H1 (cell line): ENCODE measurements around the gene HEPHL1. TPM values are rescaled to one million over a fixed set of nuclear protein-coding genes. Genes with fewer than 3 reads are reported as not detected.

Experiments used
- CTCF ChIA-PET: fragments of 300-600 bp; sonication (Branson Sonifier 250); formaldehyde crosslinking; loops from one replicate; lab custom pipeline; 2021; ENCODE audit not compliant: partially characterized antibody; lab: Charles Lee
- POLR2A ChIA-PET: fragments of 300-600 bp; sonication (Branson Sonifier 250); formaldehyde crosslinking; loops from one replicate; lab custom pipeline; 2021; ENCODE audit warnings: inconsistent platforms; ENCODE audit not compliant: partially characterized antibody; lab: Charles Lee
- DNase-seq, 2 experiments: peaks; one replicate each; pipeline versions ENCODE4 v3.0.0 to v3.0.0-alpha.2; 2010 to 2022; ENCODE audit warnings: low spot score in 2 of 2, low read depth in 1 of 2, mixed read lengths in 1 of 2
- FAIRE-seq: peaks from 2 replicates; lab custom pipeline; 2011; peaks lifted over from hg19 to GRCh38; lab: Jason Lieb, UNC
- H2AFZ ChIP-seq: 2 replicates; pipeline ENCODE4 v1.8.1; 2012; ENCODE audit warnings: low read length, inconsistent platforms
- H2AK5ac ChIP-seq: 2 replicates; pipeline ENCODE4 v1.6.1; 2013; ENCODE audit warnings: low read depth, low read length
- H2BK120ac ChIP-seq: replicated peaks from 2 replicates; pipeline ENCODE3; 2013; ENCODE audit warnings: low read depth, low read length, inconsistent platforms
- H2BK12ac ChIP-seq: 2 replicates; pipeline ENCODE4 v1.6.1; 2013; ENCODE audit warnings: low read depth, low read length
- H2BK15ac ChIP-seq: 2 replicates; pipeline ENCODE4 v1.6.1; 2013; ENCODE audit warnings: low read length
- H2BK20ac ChIP-seq: 2 replicates; pipeline ENCODE4 v1.6.1; 2013; ENCODE audit warnings: low read length
- H2BK5ac ChIP-seq: 2 replicates; pipeline ENCODE4 v1.6.1; 2013; ENCODE audit warnings: low read depth, low read length
- H3K14ac ChIP-seq: 2 replicates; pipeline ENCODE4 v1.6.1; 2013; ENCODE audit warnings: inconsistent platforms; ENCODE audit not compliant: insufficient read length
- H3K18ac ChIP-seq: 2 replicates; pipeline ENCODE4 v1.6.1; 2013; ENCODE audit warnings: low read length; ENCODE audit errors: extremely low read depth
- H3K23ac ChIP-seq: 2 replicates; pipeline ENCODE4 v1.6.1; 2013; ENCODE audit warnings: inconsistent platforms; ENCODE audit not compliant: insufficient read length
- H3K23me2 ChIP-seq: 2 replicates; pipeline ENCODE4 v1.6.1; 2013; ENCODE audit warnings: low read depth, low read length
- H3K27ac ChIP-seq: 2 replicates; pipeline ENCODE4 v1.6.1; 2011; ENCODE audit warnings: low read depth, low read length, inconsistent platforms
- H3K27me3 ChIP-seq, 4 experiments: replicated peaks in 1 of 4; 1 replicate in 1 of 4; 2 replicates in 3 of 4; pipeline versions ENCODE4 v1.6.1 to v1.8.1; 2011 to 2013; ENCODE audit warnings: low read length in 3 of 4, mild to moderate bottlenecking in 3 of 4, inconsistent platforms in 2 of 4, mixed read lengths in 2 of 4, moderate library complexity in 1 of 4; ENCODE audit not compliant: control insufficient read depth in 3 of 4, insufficient read depth in 3 of 4; ENCODE audit errors: extremely low read depth in 1 of 4
- H3K36me3 ChIP-seq, 4 experiments: 2 replicates each; pipeline versions ENCODE4 v1.6.1 to v1.8.1; 2011 to 2013; ENCODE audit warnings: mild to moderate bottlenecking in 4 of 4, low read length in 3 of 4, moderate library complexity in 2 of 4, control low read depth in 1 of 4, inconsistent platforms in 1 of 4; ENCODE audit not compliant: insufficient read depth in 4 of 4, control insufficient read depth in 2 of 4
- H3K4ac ChIP-seq: replicated peaks from 2 replicates; pipeline ENCODE3; 2013; ENCODE audit warnings: low read length, low read depth, mixed read lengths, inconsistent platforms; ENCODE audit not compliant: insufficient read length
- H3K4me1 ChIP-seq, 4 experiments: replicated peaks in 1 of 4; 1 replicate in 1 of 4; 2 replicates in 3 of 4; pipeline versions ENCODE4 v1.6.1 to v1.8.1; 2011 to 2013; ENCODE audit warnings: low read length in 3 of 4, inconsistent platforms in 2 of 4, mixed read lengths in 1 of 4; ENCODE audit not compliant: insufficient read depth in 4 of 4, control insufficient read depth in 3 of 4
- H3K4me2 ChIP-seq, 2 experiments: 2 replicates each; pipeline versions ENCODE4 v1.6.1 to v1.8.1; 2011 to 2013; ENCODE audit warnings: low read depth in 2 of 2, low read length in 2 of 2, control low read depth in 1 of 2, inconsistent platforms in 1 of 2, mild to moderate bottlenecking in 1 of 2; ENCODE audit not compliant: insufficient read depth in 1 of 2
- H3K4me3 ChIP-seq, 4 experiments: fragments of 200-600, 300-600 bp in 1 of 4; sonication (generic), shearing (Covaris generic), sonication (Bioruptor Twin) in 1 of 4; 2 replicates each; pipeline versions ENCODE4 v1.5.1 to v1.8.1; 2011 to 2016; ENCODE audit warnings: low read length in 4 of 4, low read depth in 3 of 4, control low read depth in 2 of 4, inconsistent platforms in 2 of 4, mild to moderate bottlenecking in 2 of 4, mixed read lengths in 1 of 4, moderate library complexity in 1 of 4; ENCODE audit not compliant: insufficient read depth in 2 of 4; ENCODE audit errors: extremely low read depth in 1 of 4
- H3K56ac ChIP-seq: replicated peaks from 2 replicates; pipeline ENCODE3; 2013; ENCODE audit warnings: low read depth, mild to moderate bottlenecking, mixed read lengths, low read length, inconsistent platforms; ENCODE audit not compliant: insufficient read length
- H3K79me1 ChIP-seq: 2 replicates; pipeline ENCODE4 v1.6.1; 2013; ENCODE audit warnings: low read depth, low read length, control low read depth
- H3K79me2 ChIP-seq, 2 experiments: 2 replicates each; pipeline versions ENCODE4 v1.6.1 to v1.8.1; 2012 to 2013; ENCODE audit warnings: low read length in 2 of 2, mild to moderate bottlenecking in 2 of 2, inconsistent platforms in 1 of 2; ENCODE audit not compliant: insufficient read depth in 2 of 2, control insufficient read depth in 1 of 2
- H3K9ac ChIP-seq, 4 experiments: replicated peaks in 1 of 4; 1 replicate in 1 of 4; 2 replicates in 3 of 4; pipeline versions ENCODE4 v1.6.1 to v1.8.1; 2011 to 2013; ENCODE audit warnings: low read depth in 3 of 4, low read length in 3 of 4, control low read depth in 2 of 4, mild to moderate bottlenecking in 2 of 4, moderate library complexity in 2 of 4, inconsistent platforms in 1 of 4; ENCODE audit errors: extremely low read depth in 1 of 4
- H3K9me3 ChIP-seq, 2 experiments: 2 replicates each; pipeline versions ENCODE4 v1.6.1 to v1.8.1; 2012 to 2013; ENCODE audit warnings: mild to moderate bottlenecking in 2 of 2, moderate library complexity in 2 of 2, control low read depth in 1 of 2, inconsistent platforms in 1 of 2, low read depth in 1 of 2, low read length in 1 of 2, mixed read lengths in 1 of 2; ENCODE audit not compliant: insufficient read depth in 2 of 2
- H4K20me1 ChIP-seq, 2 experiments: replicated peaks in 1 of 2; 2 replicates each; pipeline versions ENCODE3 to v1.8.1; 2011 to 2013; ENCODE audit warnings: inconsistent platforms in 2 of 2, low read length in 2 of 2, mild to moderate bottlenecking in 1 of 2; ENCODE audit not compliant: insufficient read depth in 2 of 2, control insufficient read depth in 1 of 2
- H4K5ac ChIP-seq: 2 replicates; pipeline ENCODE4 v1.6.1; 2013; ENCODE audit warnings: low read length, low read depth, mixed read lengths, inconsistent platforms; ENCODE audit not compliant: insufficient read length
- H4K8ac ChIP-seq: 2 replicates; pipeline ENCODE4 v1.8.0; 2013; ENCODE audit warnings: mild to moderate bottlenecking, moderate library complexity, low read length, inconsistent platforms; ENCODE audit not compliant: insufficient read depth; ENCODE audit errors: extremely low read depth
- H4K91ac ChIP-seq: replicated peaks from 2 replicates; pipeline ENCODE3; 2013; ENCODE audit warnings: low read length, mixed read lengths, inconsistent platforms; ENCODE audit not compliant: insufficient read length
- CREB1 ChIP-seq: IDR thresholded peaks from 2 replicates; pipeline ENCODE4 v1.6.1; 2012; ENCODE audit warnings: inconsistent platforms
- PHF8 ChIP-seq: fragments of 200-600 bp; sonication (generic); conservative IDR thresholded peaks from 2 replicates; pipeline ENCODE4 v1.7.1; 2012; ENCODE audit warnings: low read depth, mild to moderate bottlenecking, inconsistent platforms, low read length, moderate library complexity
- SP4 ChIP-seq: IDR thresholded peaks from 2 replicates; pipeline ENCODE4 v1.6.1; 2012; ENCODE audit warnings: low read length, inconsistent platforms
- WGBS, 2 experiments: shearing (Covaris generic) in 1 of 2; methylation state at CpG; one replicate each; pipeline versions ENCODE4 v1.1.6 to v1.1.7; 2013 to 2015; ENCODE audit warnings: low lambda C conversion rate in 2 of 2, mixed read lengths in 2 of 2, inconsistent platforms in 1 of 2, low coverage in 1 of 2, missing lambda C conversion rate in 1 of 2; ENCODE audit not compliant: insufficient replicate concordance in 2 of 2, insufficient coverage in 1 of 2, insufficient read length in 1 of 2; ENCODE audit errors: extremely low coverage in 1 of 2, missing lambda C conversion rate in 1 of 2; 5-methylcytosine and 5-hydroxymethylcytosine counted together
- polyA plus RNA-seq, 7 experiments: library from polyadenylated mRNA; depleted of rRNA in 3 of 7; stranded (reverse) in 5 of 7; unstranded in 2 of 7; fragments of >200 nt in 5 of 7; fragments of 200-250 nt in 2 of 7; gene quantifications; 1 replicate in 5 of 7; 2 replicates in 1 of 7; 4 replicates in 1 of 7; pipeline versions ENCODE4 v1.2.1 to v1.2.3, GENCODE V29; 2011 to 2013; ENCODE audit warnings: missing spikeins in 2 of 7, mixed read lengths in 2 of 7
- total RNA-seq: library from RNA; stranded (reverse); fragmentation: NEBNext Ultra II Directional; extraction: Animal tissue kit (Norgen Biotek cat#: 25700); gene quantifications from 2 replicates; pipeline ENCODE4 v1.2.1, GENCODE V29; 2021

The HEPHL1 gene
- total and polyA plus RNA-seq, 2 of the 8 experiments (the other 6 are each of a cell fraction or from before 2014, with no cell fraction given) = 0.09 to 0.11 TPM

- Histone ChIP-seq H2BK15ac (no peak overlapping the region), H3K4me2 (no peak overlapping the region), H3K18ac (no peak overlapping the region), H2BK12ac (no peak overlapping the region), H2BK120ac (no peak overlapping the region), H2BK5ac (no peak overlapping the region), H3K27me3 (no peaks in the 10 kb centered on the region), H3K79me1 (peaks cover 16% of the 10 kb centered on the region), H3K36me3 (peaks cover 0 to 4% (median 0%) of the 10 kb centered on the region in 4 experiments; a peak in 1 of 8 replicates), H3K9ac (no peak overlapping the region), H2AFZ (no peak overlapping the region), H4K8ac (no peak overlapping the region), H3K23ac (no peak overlapping the region), H2BK20ac (no peak overlapping the region), H3K23me2 (no peaks in the 10 kb centered on the region), H3K79me2 (peaks cover 42 to 98% of the 10 kb centered on the region in 2 experiments), H4K5ac (no peak overlapping the region), H3K4ac (no peak overlapping the region), H3K56ac (no peak overlapping the region), H3K4me3 (no peak overlapping the region), H3K4me1 (peaks cover 2 to 25% (median 19%) of the 10 kb centered on the region in 4 experiments), H4K20me1 (peaks cover 30 to 33% of the 10 kb centered on the region in 2 experiments), H3K9me3 (no peaks in the 10 kb centered on the region), H4K91ac (no peak overlapping the region), H3K14ac (no peak overlapping the region), H3K27ac (no peak overlapping the region), H2AK5ac (no peak overlapping the region)
- WGBS, 2 experiments = 88% methylated on average over 2 of the region's 2 CpGs; no CpG with 5 or more reads in 1 of the 2 experiments
- TF ChIP-seq SP4 (no peak), PHF8 (no peak), CREB1 (no peak)
- FAIRE-seq (no peak), DNase-seq (no peak)
- CTCF ChIA-PET = no interaction called here
- POLR2A ChIA-PET = interaction anchor here (0.7 to 1.9 kb wide), 2 partner anchors 11 to 13 kb away, joined by 3 to 10 read pairs; partner anchors contain the start of gene PANX1
Observed at GRCh38 chr11:94140154-94140655, 119.1 kb downstream of the HEPHL1 start.
